Measurements from ENCODE around the gene BYSL.

GRCh38 chr6:41966214-41966920, 45.1 kb downstream of the BYSL start:
- TF ChIP-seq CTCF (IDR thresholded peaks at IDR 0.05) = no peak
- TF ChIP-seq POLR2A (IDR thresholded peaks at IDR 0.05; ENCODE audit: low read depth) = no peak
- TF ChIP-seq POLR2AphosphoS5 (IDR thresholded peaks at IDR 0.05) = no peak
